K562 (cell line): Measurements from ENCODE around the gene USP28. TPM values are rescaled to one million over a fixed set of nuclear protein-coding genes. Genes with fewer than 3 reads are reported as not detected.

Experiments
- ATAC-seq: fragments of 200-7000 bp; cut with Tn5 transposase; 3 replicates; pipeline ENCODE4 v1.9.1; 2020; ENCODE audit warnings: moderate library complexity
- BruUV-seq: library from RNA; stranded (reverse); fragments of 400-500 nt; replicated peaks from 2 replicates; lab custom pipeline; 2021; lab: Mats Ljungman, UMichigan
- CTCF ChIA-PET: fragments of 300-600 bp; formaldehyde crosslinking; extraction: SDS; loops from one replicate; lab custom pipeline; 2021; ENCODE audit warnings: low intra/inter-chr PET ratio; lab: Yijun Ruan, JAX
- POLR2A ChIA-PET: fragments of 300-600, 350-650 bp; sonication (Branson Sonifier 250); formaldehyde crosslinking; extraction: SDS; loops from one replicate; lab custom pipeline; 2021; ENCODE audit warnings: antibody characterized with exemption, inconsistent platforms; lab: Yijun Ruan, JAX
- DNase-seq, 4 experiments: peaks; one replicate each; pipeline versions ENCODE4 v3.0.0 to v3.0.0-alpha.2; 2011 to 2018; ENCODE audit warnings: low spot score in 3 of 4, mixed read lengths in 3 of 4; ENCODE audit errors: extremely low read depth in 1 of 4
- FAIRE-seq: peaks from 2 replicates; lab custom pipeline; 2011; peaks lifted over from hg19 to GRCh38; lab: Jason Lieb, UNC
- H2AFZ ChIP-seq: 2 replicates; pipeline ENCODE4 v1.6.0; 2011; ENCODE audit warnings: low read depth, low read length, control low read depth, inconsistent platforms
- H3K27ac ChIP-seq: fragments of 200-600 bp; 3 replicates; pipeline ENCODE4 v1.8.0; 2011; ENCODE audit warnings: low read depth, mild to moderate bottlenecking, control low read depth, inconsistent platforms, low read length, moderate library complexity, mixed read lengths; ENCODE audit errors: extremely low read depth
- H3K27me3 ChIP-seq, 2 experiments: fragments of 300-600 bp in 1 of 2; 2 replicates in 1 of 2; 3 replicates in 1 of 2; pipeline versions ENCODE4 v1.6.0 to v1.8.0; 2011; ENCODE audit warnings: inconsistent platforms in 2 of 2, low read length in 2 of 2, mild to moderate bottlenecking in 1 of 2, mixed read lengths in 1 of 2, moderate library complexity in 1 of 2; ENCODE audit not compliant: control insufficient read depth in 2 of 2, insufficient read depth in 2 of 2
- H3K36me3 ChIP-seq: fragments of 300-600 bp; 3 replicates; pipeline ENCODE4 v1.8.0; 2011; ENCODE audit warnings: mild to moderate bottlenecking, low read length, inconsistent platforms; ENCODE audit not compliant: control insufficient read depth, insufficient read depth
- H3K4me1 ChIP-seq, 2 experiments: fragments of 200-600 bp in 1 of 2; replicated peaks in 1 of 2; 2 replicates in 1 of 2; 3 replicates in 1 of 2; pipeline versions ENCODE4 v1.5.1 to v1.8.0; 2011; ENCODE audit warnings: inconsistent platforms in 2 of 2, low read length in 2 of 2, mild to moderate bottlenecking in 1 of 2, mixed read lengths in 1 of 2, moderate library complexity in 1 of 2; ENCODE audit not compliant: control insufficient read depth in 2 of 2, insufficient read depth in 2 of 2
- H3K4me2 ChIP-seq: 2 replicates; pipeline ENCODE4 v1.6.1; 2011; ENCODE audit warnings: low read length, control low read depth, inconsistent platforms, mixed read lengths; ENCODE audit not compliant: insufficient read depth
- H3K4me3 ChIP-seq: fragments of 200-600 bp; sonication (generic), shearing (Covaris generic); 2 replicates; pipeline ENCODE4 v1.5.1; 2016; ENCODE audit warnings: control low read depth, inconsistent platforms
- H3K79me2 ChIP-seq: fragments of 200-600 bp; 3 replicates; pipeline ENCODE4 v1.8.0; 2011; ENCODE audit warnings: low read length, inconsistent platforms; ENCODE audit not compliant: control insufficient read depth, insufficient read depth
- H3K9ac ChIP-seq, 2 experiments: 2 replicates each; pipeline versions ENCODE4 v1.6.0 to v1.6.1; 2011; ENCODE audit warnings: low read depth in 2 of 2, low read length in 2 of 2, control low read depth in 1 of 2, inconsistent platforms in 1 of 2, mild to moderate bottlenecking in 1 of 2, mixed read lengths in 1 of 2; ENCODE audit not compliant: insufficient read depth in 1 of 2
- H3K9me1 ChIP-seq: one replicate; pipeline ENCODE4 v1.6.0; 2011; ENCODE audit warnings: inconsistent platforms, mild to moderate bottlenecking, low read length, moderate library complexity; ENCODE audit not compliant: control insufficient read depth, insufficient read depth
- H3K9me3 ChIP-seq: replicated peaks from 2 replicates; pipeline ENCODE4 v1.5.1; 2011; ENCODE audit warnings: low read depth, low read length, inconsistent platforms; ENCODE audit not compliant: control insufficient read depth, insufficient read depth
- H4K20me1 ChIP-seq: replicated peaks from 2 replicates; pipeline ENCODE4 v1.6.1; 2011; ENCODE audit warnings: low read length, inconsistent platforms, mixed read lengths; ENCODE audit not compliant: control insufficient read depth, insufficient read depth
- ELK3 ChIP-seq: fragments of 450-650 bp; formaldehyde crosslinking; IDR thresholded peaks from 2 replicates; pipeline ENCODE4 v1.4.0; 2020; ENCODE audit warnings: mild to moderate bottlenecking
- MGA ChIP-seq: fragments of 450-650 bp; IDR thresholded peaks from 2 replicates; pipeline ENCODE4 v1.6.1; 2016; ENCODE audit warnings: mild to moderate bottlenecking, moderate library complexity
- MYBL2 ChIP-seq, 2 experiments: fragments of 450-650 bp in 1 of 2; sonication (generic) in 1 of 2; formaldehyde crosslinking in 1 of 2; IDR thresholded peaks; 2 replicates each; pipeline versions ENCODE4 v1.6.1 to v1.8.1; 2017 to 2022; ENCODE audit warnings: borderline replicate concordance in 1 of 2, inconsistent platforms in 1 of 2, low read depth in 1 of 2, mild to moderate bottlenecking in 1 of 2, missing genetic modification reagents in 1 of 2, moderate library complexity in 1 of 2
- POLR2G ChIP-seq: fragments of 200-400 bp; formaldehyde crosslinking; IDR thresholded peaks from 2 replicates; pipeline ENCODE4 v1.6.1; 2017; ENCODE audit warnings: low read depth, mild to moderate bottlenecking, antibody characterized with exemption, low read length, moderate library complexity
- ZKSCAN1 ChIP-seq: fragments of 150-350 bp; IDR thresholded peaks from 2 replicates; pipeline ENCODE4 v1.6.1; 2016; ENCODE audit warnings: low read depth, low read length
- WGBS: fragments of 100-300 bp; shearing (Covaris generic); methylation state at CpG from one replicate; pipeline ENCODE4 v1.1.6; 2016; ENCODE audit warnings: low coverage, mixed read lengths; ENCODE audit not compliant: insufficient coverage; ENCODE audit errors: missing lambda C conversion rate; 5-methylcytosine and 5-hydroxymethylcytosine counted together
- in situ Hi-C: fragments of 300-500 bp; cut with MboI; formaldehyde crosslinking; loops from 4 replicates; pipeline ENCODE4 v1.15.0; 2018; ENCODE audit warnings: inconsistent platforms, mixed read lengths
- intact Hi-C: fragments of 100-400 bp; cut with micrococcal nuclease; formaldehyde crosslinking; loops from 2 replicates; pipeline ENCODE4 v1.14.2; 2022
- polyA plus RNA-seq, 8 experiments: library from polyadenylated mRNA; depleted of rRNA in 4 of 8; stranded (reverse) in 5 of 8; unstranded in 3 of 8; fragments of >200 nt; fragmentation: Nextera tagmentation in 2 of 8; fragmentation: Illumina TruSeq in 1 of 8; extraction: Ambion mirVana in 2 of 8; extraction: Trizol in 1 of 8; gene quantifications; 2 replicates each; pipeline versions ENCODE4 v1.2.1 to v1.2.3, GENCODE V29; 2011 to 2014; ENCODE audit warnings: inconsistent platforms in 1 of 8, missing spikeins in 1 of 8
- total RNA-seq, 7 experiments: library from RNA; depleted of rRNA in 6 of 7; stranded (reverse); fragments of >200 nt in 6 of 7; fragmentation: Illumina TruSeq in 2 of 7; extraction: Trizol in 2 of 7; gene quantifications; 2 replicates each; pipeline versions ENCODE4 v1.2.1 to v1.2.3, GENCODE V29; 2011 to 2021; ENCODE audit warnings: low replicate concordance in 1 of 7

USP28 gene
- total and polyA plus RNA-seq, 9 of the 15 experiments (the other 6 are each of a cell fraction or from before 2014, with no cell fraction given): 3.7 to 42.7 (median 20.3) TPM

DNA sequence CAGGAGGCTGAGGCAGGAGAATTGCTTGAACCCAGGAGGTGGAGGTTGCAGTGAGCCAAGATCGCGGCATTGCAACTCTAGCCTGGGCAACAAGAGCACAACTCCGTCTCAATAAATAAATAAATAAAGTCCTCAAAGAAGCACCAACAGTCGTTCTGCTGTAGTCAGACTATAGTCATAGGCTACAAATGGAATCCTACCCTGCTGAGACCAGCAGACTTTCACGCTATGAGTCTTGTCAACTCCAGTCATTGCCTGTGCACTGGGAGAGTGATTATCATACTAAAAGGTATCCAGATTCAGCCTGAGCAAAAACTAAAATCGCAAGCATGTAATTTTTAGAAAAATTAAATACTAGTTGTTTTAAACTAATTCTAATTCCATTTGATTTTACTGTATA, 19.6 kb downstream of the USP28 start:
- CTCF ChIA-PET: no interaction called here

More for the DNA sequence above, 19.6 kb downstream of the USP28 start:
- H3K4me3 ChIP-seq: no peak overlapping the region
- H2AFZ ChIP-seq: no peak overlapping the region
- no peaks in the 10 kb centered on the region for H3K9me3 ChIP-seq
- H3K27ac ChIP-seq: no peak overlapping the region
- peaks cover 17% of the 10 kb centered on the region; the same call in 1 of the 3 replicates for H3K36me3 ChIP-seq
- BruUV-seq: no TSS peak
- H3K79me2 ChIP-seq: no peaks in the 10 kb centered on the region; the same call in 1 of the 3 replicates
- no peaks in the 10 kb centered on the region for H3K27me3 ChIP-seq
- H3K4me1 ChIP-seq: no peaks in the 10 kb centered on the region
- in situ Hi-C loops (no loop called here), intact Hi-C loops (no loop called here)
- no peak overlapping the region for H3K4me2 ChIP-seq
- TF ChIP-seq MGA: no peak
- TF ChIP-seq POLR2G: no peak
- TF ChIP-seq ZKSCAN1: no peak
- no peak for TF ChIP-seq MYBL2 (IDR thresholded peaks at IDR 0.05; ENCODE audit: low read depth)
- TF ChIP-seq MYBL2 (CRISPR knock-in tag; IDR thresholded peaks at IDR 0.05; ENCODE audit: borderline replicate concordance): no peak
- no peak for TF ChIP-seq ELK3 (CRISPR knock-in tag)
- H3K9ac ChIP-seq: no peak overlapping the region
- WGBS: 77% methylated on average over 6 of the region's 6 CpGs
- POLR2A ChIA-PET: no interaction called here
- FAIRE-seq (no peak), DNase-seq (no peak), ATAC-seq (no peak)
- no peaks in the 10 kb centered on the region; the same call in 1 of the 2 replicates for H4K20me1 ChIP-seq
- H3K9me1 ChIP-seq: peaks cover 3% of the 10 kb centered on the region
